Breast epithelium (tissue), 3 donors: ENCODE results near the gene COL11A1.

Source experiments
- POLR2A ChIP-seq: fragments of 450-650 bp; IDR thresholded peaks from one replicate; pipeline ENCODE4 v1.6.1; 2016; ENCODE audit warnings: antibody characterized with exemption, mild to moderate bottlenecking, moderate library complexity
- POLR2AphosphoS5 ChIP-seq, 3 donors: sonication (generic); formaldehyde crosslinking; IDR thresholded peaks; one replicate each; pipeline ENCODE4 v1.6.1; 2017; ENCODE audit warnings: antibody characterized with exemption in 3 of 3
- TF ChIP-seq, protein P1 (sequence below), 3 donors: fragments of 450-650 bp; IDR thresholded peaks; one replicate each; pipeline ENCODE4 v1.5.1; 2016 to 2017; ENCODE audit warnings: antibody characterized with exemption in 3 of 3, mild to moderate bottlenecking in 3 of 3, moderate library complexity in 3 of 3

DNA sequence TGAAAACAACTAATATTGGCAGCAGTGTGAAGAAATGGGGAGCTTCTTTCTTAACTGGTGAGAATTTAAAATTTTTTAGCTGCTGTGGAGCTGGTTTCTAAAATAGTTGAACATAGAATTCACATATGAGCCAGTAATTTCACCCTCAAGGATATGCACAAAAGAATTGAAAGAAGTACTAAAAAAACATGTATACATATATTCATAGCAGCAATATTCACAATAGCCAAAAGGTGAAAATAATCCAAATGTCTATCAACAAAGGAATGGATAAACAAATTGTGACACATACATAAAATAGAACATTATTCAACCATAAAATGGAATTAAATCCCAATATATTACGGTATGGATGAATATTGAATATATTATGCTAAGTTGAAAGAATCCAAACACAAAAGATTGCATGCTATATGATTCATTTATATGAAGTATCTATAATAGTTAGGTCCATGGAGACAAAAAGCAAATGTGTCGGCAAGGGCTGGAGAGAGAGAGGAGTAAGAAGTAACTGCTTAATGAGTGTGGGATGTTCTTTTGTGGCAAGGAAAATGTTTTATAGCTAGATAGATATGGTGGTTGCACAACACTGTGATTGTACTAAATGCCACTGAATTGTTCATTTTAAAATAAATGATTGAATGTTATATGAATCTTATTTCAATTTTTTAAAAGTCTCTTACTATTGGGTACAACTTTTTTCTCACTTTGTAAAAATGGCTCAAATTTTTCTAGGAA, 14.8 kb upstream of the COL11A1 start:
- TF ChIP-seq, protein P1, sequence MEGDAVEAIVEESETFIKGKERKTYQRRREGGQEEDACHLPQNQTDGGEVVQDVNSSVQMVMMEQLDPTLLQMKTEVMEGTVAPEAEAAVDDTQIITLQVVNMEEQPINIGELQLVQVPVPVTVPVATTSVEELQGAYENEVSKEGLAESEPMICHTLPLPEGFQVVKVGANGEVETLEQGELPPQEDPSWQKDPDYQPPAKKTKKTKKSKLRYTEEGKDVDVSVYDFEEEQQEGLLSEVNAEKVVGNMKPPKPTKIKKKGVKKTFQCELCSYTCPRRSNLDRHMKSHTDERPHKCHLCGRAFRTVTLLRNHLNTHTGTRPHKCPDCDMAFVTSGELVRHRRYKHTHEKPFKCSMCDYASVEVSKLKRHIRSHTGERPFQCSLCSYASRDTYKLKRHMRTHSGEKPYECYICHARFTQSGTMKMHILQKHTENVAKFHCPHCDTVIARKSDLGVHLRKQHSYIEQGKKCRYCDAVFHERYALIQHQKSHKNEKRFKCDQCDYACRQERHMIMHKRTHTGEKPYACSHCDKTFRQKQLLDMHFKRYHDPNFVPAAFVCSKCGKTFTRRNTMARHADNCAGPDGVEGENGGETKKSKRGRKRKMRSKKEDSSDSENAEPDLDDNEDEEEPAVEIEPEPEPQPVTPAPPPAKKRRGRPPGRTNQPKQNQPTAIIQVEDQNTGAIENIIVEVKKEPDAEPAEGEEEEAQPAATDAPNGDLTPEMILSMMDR (IDR thresholded peaks at IDR 0.05): no peak
- TF ChIP-seq POLR2A (no peak), POLR2AphosphoS5 (IDR thresholded peaks at IDR 0.05) (no peak)
